ENCODE data around the gene PTPRT. TPM values are rescaled to one million over a fixed set of nuclear protein-coding genes. Genes with fewer than 3 reads are reported as not detected.

The PTPRT gene
- total RNA-seq, 3 donors from 2014 or later, result 0.32 to 6.3 (median 4.9) TPM

GRCh38 chr20:42134265-42135098 is 1055.2 kb downstream of the PTPRT start:
- H3K36me3 ChIP-seq, result no peaks in the 10 kb centered on the region
- no peak overlapping the region for H3K27ac ChIP-seq
- TF ChIP-seq CTCF (IDR thresholded peaks at IDR 0.05) (no peak), POLR2A (IDR thresholded peaks at IDR 0.05) (no peak), POLR2AphosphoS5 (IDR thresholded peaks at IDR 0.05) (no peak)
- no peak overlapping the region for H3K4me3 ChIP-seq
- intact Hi-C loops (cut with DNase I; ENCODE audit: low total_unique reads), result no loop called here
- H3K4me1 ChIP-seq, result no peaks in the 10 kb centered on the region
- no peak for DNase-seq (ENCODE audit: low spot score in 2 of 2)
- no peaks in the 10 kb centered on the region for H3K27me3 ChIP-seq
- no peaks in the 10 kb centered on the region for H3K9me3 ChIP-seq

- TF ChIP-seq CTCF (IDR thresholded peaks at IDR 0.05), result no peak
- no peak for TF ChIP-seq POLR2A (IDR thresholded peaks at IDR 0.05)
- no peak for TF ChIP-seq POLR2AphosphoS5 (IDR thresholded peaks at IDR 0.05)
- DNase-seq (ENCODE audit: low spot score in 2 of 2), result no peak
- Histone ChIP-seq H3K4me1 (no peaks in the 10 kb centered on the region), H3K4me3 (no peak overlapping the region), H3K27ac (no peak overlapping the region), H3K36me3 (no peaks in the 10 kb centered on the region), H3K9me3 (no peaks in the 10 kb centered on the region), H3K27me3 (no peaks in the 10 kb centered on the region)
- intact Hi-C loops (cut with DNase I; ENCODE audit: low total_unique reads), result no loop called here
Measured at GRCh38 chr20:42130810-42131596, 1058.7 kb downstream of the PTPRT start.

GRCh38 chr20:42125426-42125825 is 1064.3 kb downstream of the PTPRT start:
- Histone ChIP-seq H3K9me3 (no peaks in the 10 kb centered on the region), H3K27me3 (no peaks in the 10 kb centered on the region), H3K4me1 (no peaks in the 10 kb centered on the region), H3K4me3 (no peak overlapping the region), H3K27ac (no peak overlapping the region), H3K36me3 (no peaks in the 10 kb centered on the region)
- no peak for DNase-seq (ENCODE audit: low spot score in 2 of 2)
- intact Hi-C loops (cut with DNase I; ENCODE audit: low total_unique reads), result no loop called here
- no peak for TF ChIP-seq CTCF (IDR thresholded peaks at IDR 0.05)
- TF ChIP-seq POLR2A (IDR thresholded peaks at IDR 0.05), result no peak
- TF ChIP-seq POLR2AphosphoS5 (IDR thresholded peaks at IDR 0.05), result no peak

- Histone ChIP-seq H3K9me3 (no peaks in the 10 kb centered on the region), H3K4me1 (no peaks in the 10 kb centered on the region), H3K27ac (no peak overlapping the region), H3K27me3 (no peaks in the 10 kb centered on the region), H3K36me3 (no peaks in the 10 kb centered on the region), H3K4me3 (no peak overlapping the region)
- intact Hi-C loops (cut with DNase I; ENCODE audit: low total_unique reads), result no loop called here
- no peak for DNase-seq (ENCODE audit: low spot score in 2 of 2)
- no peak for TF ChIP-seq POLR2A (IDR thresholded peaks at IDR 0.05)
- no peak for TF ChIP-seq CTCF (IDR thresholded peaks at IDR 0.05)
- TF ChIP-seq POLR2AphosphoS5 (IDR thresholded peaks at IDR 0.05), result no peak
Measured at GRCh38 chr20:42123981-42124473, 1065.7 kb downstream of the PTPRT start.

Data from breast epithelium (tissue), 4 donors.